ENCODE measurements around the gene PTGFR. TPM values are rescaled to one million over a fixed set of nuclear protein-coding genes. Genes with fewer than 3 reads are reported as not detected.

PTGFR gene
- total RNA-seq, 1 donor, result 67.7 TPM

DNA sequence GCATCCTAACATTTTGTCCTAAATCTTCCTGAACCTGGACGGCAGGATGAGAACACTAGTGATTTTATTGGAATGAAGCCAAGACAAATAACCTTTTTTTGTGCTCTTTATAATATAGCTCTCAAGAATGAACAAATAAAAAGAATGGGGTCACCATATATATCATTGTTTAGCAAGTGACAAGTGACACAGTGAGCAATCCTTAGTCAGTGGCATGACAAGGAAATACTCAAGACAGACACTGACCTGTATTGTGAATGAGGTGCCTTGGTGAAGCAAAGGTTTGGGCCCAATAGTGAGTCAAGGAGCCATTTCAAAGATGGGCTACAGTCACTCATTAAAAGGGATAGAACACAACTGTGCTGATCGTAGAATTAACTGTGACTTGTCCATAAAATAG is 35.7 kb downstream of the PTGFR start:
- no peak for DNase-seq (ENCODE audit: insufficient read length, low spot score, missing footprints)
- H3K27ac ChIP-seq (ENCODE audit: low read depth, low read length), result no peak overlapping the region
- H3K4me1 ChIP-seq (ENCODE audit: insufficient read depth, low read length), result peaks cover 10% of the 10 kb centered on the region
- TF ChIP-seq, protein P1, sequence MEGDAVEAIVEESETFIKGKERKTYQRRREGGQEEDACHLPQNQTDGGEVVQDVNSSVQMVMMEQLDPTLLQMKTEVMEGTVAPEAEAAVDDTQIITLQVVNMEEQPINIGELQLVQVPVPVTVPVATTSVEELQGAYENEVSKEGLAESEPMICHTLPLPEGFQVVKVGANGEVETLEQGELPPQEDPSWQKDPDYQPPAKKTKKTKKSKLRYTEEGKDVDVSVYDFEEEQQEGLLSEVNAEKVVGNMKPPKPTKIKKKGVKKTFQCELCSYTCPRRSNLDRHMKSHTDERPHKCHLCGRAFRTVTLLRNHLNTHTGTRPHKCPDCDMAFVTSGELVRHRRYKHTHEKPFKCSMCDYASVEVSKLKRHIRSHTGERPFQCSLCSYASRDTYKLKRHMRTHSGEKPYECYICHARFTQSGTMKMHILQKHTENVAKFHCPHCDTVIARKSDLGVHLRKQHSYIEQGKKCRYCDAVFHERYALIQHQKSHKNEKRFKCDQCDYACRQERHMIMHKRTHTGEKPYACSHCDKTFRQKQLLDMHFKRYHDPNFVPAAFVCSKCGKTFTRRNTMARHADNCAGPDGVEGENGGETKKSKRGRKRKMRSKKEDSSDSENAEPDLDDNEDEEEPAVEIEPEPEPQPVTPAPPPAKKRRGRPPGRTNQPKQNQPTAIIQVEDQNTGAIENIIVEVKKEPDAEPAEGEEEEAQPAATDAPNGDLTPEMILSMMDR (IDR thresholded peaks at IDR 0.05; ENCODE audit: extremely low read depth, low read depth, low read length), result no peak
- H3K4me2 ChIP-seq (ENCODE audit: insufficient read depth, low read length), result no peak overlapping the region
- no peak overlapping the region for H2AFZ ChIP-seq (ENCODE audit: low read length)
- H3K27me3 ChIP-seq (ENCODE audit: insufficient read depth, low read length), result no peaks in the 10 kb centered on the region
- H3K79me2 ChIP-seq (ENCODE audit: insufficient read depth, low read length), result no peaks in the 10 kb centered on the region
- no peaks in the 10 kb centered on the region for H3K36me3 ChIP-seq (ENCODE audit: insufficient read depth, low read length)
- no peak overlapping the region for H3K4me3 ChIP-seq (ENCODE audit: insufficient read depth, low read length)
- H4K20me1 ChIP-seq (ENCODE audit: insufficient read depth, low read length), result no peaks in the 10 kb centered on the region
- no peaks in the 10 kb centered on the region for H3K9me3 ChIP-seq (ENCODE audit: low read depth, low read length)

DNA sequence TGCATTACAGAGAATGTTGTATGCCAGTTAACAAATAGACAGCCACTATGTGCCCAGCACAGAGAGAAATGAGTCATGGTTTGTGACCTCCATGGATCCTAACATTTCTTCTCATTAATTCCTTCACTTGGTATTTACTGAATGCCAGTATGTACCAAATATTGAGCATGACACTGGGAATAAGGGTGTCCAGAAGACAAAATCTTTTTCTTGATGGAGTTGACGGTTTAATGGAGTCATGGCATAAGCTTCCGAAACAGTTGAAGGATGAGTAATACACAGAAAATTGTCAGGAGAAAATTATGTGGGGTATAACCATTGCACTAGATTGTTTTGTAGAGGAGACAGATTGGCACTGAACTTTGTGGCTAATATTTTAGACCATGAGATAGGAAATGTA is 36.9 kb downstream of the PTGFR start:
- no peaks in the 10 kb centered on the region for H4K20me1 ChIP-seq (ENCODE audit: insufficient read depth, low read length)
- H3K4me3 ChIP-seq (ENCODE audit: insufficient read depth, low read length), result no peak overlapping the region
- no peak overlapping the region for H3K4me2 ChIP-seq (ENCODE audit: insufficient read depth, low read length)
- no peak for DNase-seq (ENCODE audit: insufficient read length, low spot score, missing footprints)
- H3K36me3 ChIP-seq (ENCODE audit: insufficient read depth, low read length), result no peaks in the 10 kb centered on the region
- TF ChIP-seq, protein P1 (IDR thresholded peaks at IDR 0.05; ENCODE audit: extremely low read depth, low read depth, low read length), result no peak
- no peaks in the 10 kb centered on the region for H3K79me2 ChIP-seq (ENCODE audit: insufficient read depth, low read length)
- H2AFZ ChIP-seq (ENCODE audit: low read length), result peak overlapping the region; percentile 27
- H3K4me1 ChIP-seq (ENCODE audit: insufficient read depth, low read length), result peaks cover 2% of the 10 kb centered on the region
- no peaks in the 10 kb centered on the region for H3K27me3 ChIP-seq (ENCODE audit: insufficient read depth, low read length)
- no peak overlapping the region for H3K27ac ChIP-seq (ENCODE audit: low read depth, low read length)
- H3K9me3 ChIP-seq (ENCODE audit: low read depth, low read length), result no peaks in the 10 kb centered on the region

DNA sequence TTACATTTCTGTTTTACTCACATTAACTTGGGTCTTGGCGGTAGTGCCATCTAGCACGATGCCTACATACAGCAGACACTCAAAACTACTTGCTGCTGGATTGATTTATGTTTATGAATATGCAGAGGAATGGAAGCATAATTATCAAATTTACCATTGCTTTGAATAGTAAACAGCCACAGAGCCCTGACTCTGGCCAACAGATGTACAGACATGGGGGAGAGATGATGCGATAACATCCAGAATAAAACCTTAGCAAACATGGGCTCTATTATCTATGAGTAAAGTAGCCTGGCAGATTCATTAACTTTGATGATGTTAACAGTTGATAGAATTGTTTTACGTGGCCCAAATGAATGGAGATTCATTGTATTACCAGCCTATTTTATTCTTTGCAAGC is 42.8 kb downstream of the PTGFR start:
- Histone ChIP-seq H3K4me3 (ENCODE audit: insufficient read depth, low read length) (no peak overlapping the region), H3K4me1 (ENCODE audit: insufficient read depth, low read length) (peaks cover 6% of the 10 kb centered on the region), H3K27me3 (ENCODE audit: insufficient read depth, low read length) (no peaks in the 10 kb centered on the region), H3K9me3 (ENCODE audit: low read depth, low read length) (no peaks in the 10 kb centered on the region), H2AFZ (ENCODE audit: low read length) (no peak overlapping the region), H3K36me3 (ENCODE audit: insufficient read depth, low read length) (peaks cover 4% of the 10 kb centered on the region), H3K4me2 (ENCODE audit: insufficient read depth, low read length) (no peak overlapping the region), H4K20me1 (ENCODE audit: insufficient read depth, low read length) (no peaks in the 10 kb centered on the region), H3K27ac (ENCODE audit: low read depth, low read length) (no peak overlapping the region), H3K79me2 (ENCODE audit: insufficient read depth, low read length) (no peaks in the 10 kb centered on the region)
- TF ChIP-seq, protein P1 (IDR thresholded peaks at IDR 0.05; ENCODE audit: extremely low read depth, low read depth, low read length), result no peak
- no peak for DNase-seq (ENCODE audit: insufficient read length, low spot score, missing footprints)

DNA sequence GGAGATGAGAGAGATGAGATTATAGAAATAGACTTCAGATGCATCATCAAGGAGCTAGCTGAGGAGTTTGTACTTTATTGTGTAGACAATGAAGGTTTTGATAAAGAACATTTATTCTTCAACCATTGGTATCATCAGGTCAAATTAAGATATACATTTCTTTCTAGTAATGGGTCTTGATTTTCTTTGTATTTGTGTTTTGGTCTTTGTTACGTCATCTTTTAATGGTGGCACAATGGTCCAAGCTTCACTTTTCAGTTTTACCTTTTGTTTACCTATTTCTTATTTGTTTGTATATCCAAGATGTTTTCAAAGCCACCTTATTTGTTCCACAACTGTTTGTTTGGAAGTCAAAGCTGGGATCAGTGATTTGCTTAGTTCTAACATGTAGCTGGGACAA is 44.5 kb downstream of the PTGFR start:
- Histone ChIP-seq H3K4me3 (ENCODE audit: insufficient read depth, low read length) (no peak overlapping the region), H4K20me1 (ENCODE audit: insufficient read depth, low read length) (no peaks in the 10 kb centered on the region), H3K27me3 (ENCODE audit: insufficient read depth, low read length) (no peaks in the 10 kb centered on the region), H3K4me1 (ENCODE audit: insufficient read depth, low read length) (peaks cover 6% of the 10 kb centered on the region), H3K4me2 (ENCODE audit: insufficient read depth, low read length) (no peak overlapping the region), H2AFZ (ENCODE audit: low read length) (no peak overlapping the region), H3K27ac (ENCODE audit: low read depth, low read length) (no peak overlapping the region), H3K79me2 (ENCODE audit: insufficient read depth, low read length) (no peaks in the 10 kb centered on the region), H3K36me3 (ENCODE audit: insufficient read depth, low read length) (peaks cover 4% of the 10 kb centered on the region), H3K9me3 (ENCODE audit: low read depth, low read length) (no peaks in the 10 kb centered on the region)
- DNase-seq (ENCODE audit: insufficient read length, low spot score, missing footprints), result no peak
- TF ChIP-seq, protein P1 (IDR thresholded peaks at IDR 0.05; ENCODE audit: extremely low read depth, low read depth, low read length), result no peak

Measured in osteoblast (primary cell).